GM12801 (cell line): Measurements from ENCODE around the gene FRMD8.

ENCODE experiments used
- TF ChIP-seq, protein P1 (sequence below): IDR thresholded peaks from one replicate; pipeline ENCODE4 v1.5.1; 2011; ENCODE audit warnings: control low read depth; ENCODE audit not compliant: insufficient read length; ENCODE audit errors: extremely low read depth

Gene FRMD8

GRCh38 chr11:65353900-65354264 is 32.6 kb upstream of the FRMD8 start:
- TF ChIP-seq, protein P1, sequence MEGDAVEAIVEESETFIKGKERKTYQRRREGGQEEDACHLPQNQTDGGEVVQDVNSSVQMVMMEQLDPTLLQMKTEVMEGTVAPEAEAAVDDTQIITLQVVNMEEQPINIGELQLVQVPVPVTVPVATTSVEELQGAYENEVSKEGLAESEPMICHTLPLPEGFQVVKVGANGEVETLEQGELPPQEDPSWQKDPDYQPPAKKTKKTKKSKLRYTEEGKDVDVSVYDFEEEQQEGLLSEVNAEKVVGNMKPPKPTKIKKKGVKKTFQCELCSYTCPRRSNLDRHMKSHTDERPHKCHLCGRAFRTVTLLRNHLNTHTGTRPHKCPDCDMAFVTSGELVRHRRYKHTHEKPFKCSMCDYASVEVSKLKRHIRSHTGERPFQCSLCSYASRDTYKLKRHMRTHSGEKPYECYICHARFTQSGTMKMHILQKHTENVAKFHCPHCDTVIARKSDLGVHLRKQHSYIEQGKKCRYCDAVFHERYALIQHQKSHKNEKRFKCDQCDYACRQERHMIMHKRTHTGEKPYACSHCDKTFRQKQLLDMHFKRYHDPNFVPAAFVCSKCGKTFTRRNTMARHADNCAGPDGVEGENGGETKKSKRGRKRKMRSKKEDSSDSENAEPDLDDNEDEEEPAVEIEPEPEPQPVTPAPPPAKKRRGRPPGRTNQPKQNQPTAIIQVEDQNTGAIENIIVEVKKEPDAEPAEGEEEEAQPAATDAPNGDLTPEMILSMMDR = no peak

GRCh38 chr11:65354265-65355012 is 32.0 kb upstream of the FRMD8 start, which contains the start of gene TIGD3:
TSS of gene TIGD3 (plus strand) at chr11:65354751. CDS start at chr11:65355809, 1,058 bp downstream.
- TF ChIP-seq, protein P1 = no peak

- TF ChIP-seq, protein P1 = no peak
Measured at GRCh38 chr11:65355013-65355775, 31.2 kb upstream of the FRMD8 start.

- TF ChIP-seq, protein P1 = no peak
Measured at GRCh38 chr11:65355776-65356393, 30.6 kb upstream of the FRMD8 start.

GRCh38 chr11:65356394-65356972 is 30.0 kb upstream of the FRMD8 start:
- TF ChIP-seq, protein P1 = no peak

GRCh38 chr11:65357856-65358356 is 28.5 kb upstream of the FRMD8 start:
- TF ChIP-seq, protein P1 = no peak

DNA sequence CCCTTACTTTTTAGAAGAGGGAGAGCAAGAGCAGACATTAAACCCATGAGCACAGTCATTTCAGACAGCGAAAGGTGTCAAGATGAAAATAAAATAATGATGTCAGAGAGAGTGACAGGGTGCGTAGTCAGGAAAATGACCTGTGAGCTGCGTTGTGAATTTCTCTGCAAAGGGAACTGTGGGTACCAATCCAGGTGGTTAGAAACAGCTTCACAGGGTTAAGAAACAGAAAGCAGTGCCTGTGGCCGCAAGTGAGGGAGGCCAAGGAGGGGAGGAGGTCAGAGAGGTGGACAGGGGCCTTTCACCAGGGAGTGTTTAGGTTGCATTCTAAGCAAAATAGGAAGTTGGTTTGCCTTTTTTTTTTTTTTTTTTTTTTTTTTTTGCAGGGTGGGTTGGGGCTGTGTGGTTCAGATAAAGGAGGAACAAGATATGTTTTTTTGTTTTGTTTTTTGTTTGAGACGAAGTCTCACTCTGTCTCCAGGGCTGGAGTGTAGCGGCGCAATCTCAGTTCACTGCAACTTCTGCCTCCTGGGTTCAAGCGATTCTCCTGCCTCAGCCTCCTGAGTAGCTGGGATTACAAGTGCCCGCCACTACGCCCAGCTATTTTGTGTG is 24.0 kb upstream of the FRMD8 start:
- TF ChIP-seq, protein P1 = no peak
